GM12878 (cell line): ENCODE measurements around the gene MIEF1. TPM values are rescaled to one million over a fixed set of nuclear protein-coding genes. Genes with fewer than 3 reads are reported as not detected.
A peak's percentile ranks its signal among the peaks of the same experiment; 100 is the strongest.

Source experiments
- ATAC-seq: fragments of 200-7000 bp; cut with Tn5 transposase; 3 replicates; pipeline ENCODE4 v1.9.1; 2020; ENCODE audit warnings: mild to moderate bottlenecking, moderate library complexity
- BruUV-seq: library from RNA; stranded (reverse); fragments of 400-500 nt; replicated peaks from 2 replicates; lab custom pipeline; 2021; lab: Mats Ljungman, UMichigan
- CTCF ChIA-PET: fragments of 300-600 bp; sonication (Branson Sonifier 250); formaldehyde crosslinking; extraction: SDS; loops from one replicate; lab custom pipeline; 2021; ENCODE audit warnings: inconsistent platforms; lab: Yijun Ruan, JAX
- POLR2A ChIA-PET: fragments of 350-600 bp; formaldehyde crosslinking; extraction: SDS; loops from one replicate; lab custom pipeline; 2021; ENCODE audit warnings: inconsistent platforms; lab: Charles Lee
- RAD21 ChIA-PET: fragments of 300-600 bp; sonication (Branson Sonifier 250); formaldehyde crosslinking; loops from one replicate; lab custom pipeline; 2023; ENCODE audit warnings: antibody characterized with exemption; ENCODE audit not compliant: unreplicated experiment; lab: Charles Lee
- SMC1A ChIA-PET: fragments of 300-600 bp; sonication (Branson Sonifier 250); formaldehyde crosslinking; loops from one replicate; lab custom pipeline; 2023; ENCODE audit not compliant: unreplicated experiment, uncharacterized antibody; lab: Charles Lee
- DNase-seq: peaks from one replicate; pipeline ENCODE4 v3.0.0-alpha.2; 2011; ENCODE audit warnings: low read depth, low spot score
- FAIRE-seq: peaks from 3 replicates; lab custom pipeline; 2011; peaks lifted over from hg19 to GRCh38; lab: Jason Lieb, UNC
- H2AFZ ChIP-seq: 2 replicates; pipeline ENCODE4 v1.6.0; 2011; ENCODE audit warnings: low read depth, low read length, control low read depth; ENCODE audit not compliant: control insufficient read depth
- H3K27ac ChIP-seq: 2 replicates; pipeline ENCODE4 v1.5.1; 2011; ENCODE audit warnings: control low read depth; ENCODE audit not compliant: control insufficient read depth, insufficient read depth
- H3K27me3 ChIP-seq, 2 experiments: replicated peaks in 1 of 2; 2 replicates each; pipeline versions ENCODE4 v1.6.0 to v1.6.1; 2011; ENCODE audit warnings: low read length in 1 of 2; ENCODE audit not compliant: control insufficient read depth in 2 of 2, insufficient read depth in 2 of 2
- H3K36me3 ChIP-seq, 2 experiments: 2 replicates each; pipeline ENCODE4 v1.5.1; 2011; ENCODE audit warnings: low read length in 1 of 2; ENCODE audit not compliant: control insufficient read depth in 2 of 2, insufficient read depth in 2 of 2
- H3K4me1 ChIP-seq: 2 replicates; pipeline ENCODE4 v1.6.1; 2011; ENCODE audit warnings: mild to moderate bottlenecking, low read length, moderate library complexity, mixed read lengths; ENCODE audit not compliant: control insufficient read depth, insufficient read depth
- H3K4me2 ChIP-seq: 2 replicates; pipeline ENCODE4 v1.6.0; 2011; ENCODE audit warnings: control low read depth; ENCODE audit not compliant: control insufficient read depth, insufficient read depth
- H3K4me3 ChIP-seq: fragments of 200-600 bp; sonication (generic); 2 replicates; pipeline ENCODE4 v1.5.1; 2016
- H3K79me2 ChIP-seq: 2 replicates; pipeline ENCODE4 v1.6.0; 2011; ENCODE audit warnings: low read length; ENCODE audit not compliant: control insufficient read depth, insufficient read depth
- H3K9ac ChIP-seq: 2 replicates; pipeline ENCODE4 v1.8.0; 2011; ENCODE audit warnings: low read length, control low read depth, mixed read lengths; ENCODE audit not compliant: control insufficient read depth, insufficient read depth
- H3K9me3 ChIP-seq: replicated peaks from 3 replicates; pipeline ENCODE4 v1.5.1; 2011; ENCODE audit warnings: mild to moderate bottlenecking, low read length; ENCODE audit not compliant: control insufficient read depth, insufficient read depth
- H4K20me1 ChIP-seq: 2 replicates; pipeline ENCODE4 v1.6.0; 2011; ENCODE audit not compliant: control insufficient read depth, insufficient read depth
- ATF7 ChIP-seq: fragments of 450-650 bp; IDR thresholded peaks from 2 replicates; pipeline ENCODE4 v1.6.1; 2016; ENCODE audit warnings: low read depth, mild to moderate bottlenecking
- DPF2 ChIP-seq: fragments of 450-650 bp; IDR thresholded peaks from 2 replicates; pipeline ENCODE4 v1.6.1; 2017; ENCODE audit warnings: mild to moderate bottlenecking
- LARP7 ChIP-seq: fragments of 450-650 bp; IDR thresholded peaks from 2 replicates; pipeline ENCODE4 v1.6.1; 2017; ENCODE audit warnings: mild to moderate bottlenecking
- RCOR1 ChIP-seq: conservative IDR thresholded peaks from 2 replicates; pipeline ENCODE4 v1.6.1; 2012; ENCODE audit warnings: low read depth, low read length, improper control_type of control experiment
- SMARCA5 ChIP-seq: fragments of 450-650 bp; IDR thresholded peaks from 2 replicates; pipeline ENCODE4 v1.6.1; 2017; ENCODE audit warnings: mild to moderate bottlenecking
- WGBS: methylation state at CpG from one replicate; pipeline ENCODE4 v1.1.6; 2016; ENCODE audit warnings: low lambda C conversion rate; ENCODE audit not compliant: insufficient replicate concordance, insufficient coverage; ENCODE audit errors: missing lambda C conversion rate; 5-methylcytosine and 5-hydroxymethylcytosine counted together
- in situ Hi-C: fragments of 300-500 bp; cut with MboI; formaldehyde crosslinking; loops from 9 replicates; pipeline ENCODE4 v1.14.3; 2018; ENCODE audit warnings: mixed read lengths
- intact Hi-C: fragments of 100-400 bp; cut with micrococcal nuclease; formaldehyde crosslinking; loops from one replicate; pipeline ENCODE4 v1.14.2; 2022; ENCODE audit not compliant: unreplicated experiment
- polyA plus RNA-seq, 11 experiments: library from polyadenylated mRNA; depleted of rRNA in 4 of 11; unstranded in 6 of 11; stranded (reverse) in 5 of 11; fragments of >200 nt; fragmentation: Nextera tagmentation in 4 of 11; fragmentation: Illumina TruSeq in 1 of 11; extraction: Ambion mirVana in 4 of 11; extraction: Trizol in 1 of 11; gene quantifications; 1 replicate in 1 of 11; 2 replicates in 10 of 11; pipeline versions ENCODE4 v1.2.1 to v1.2.3, GENCODE V29; 2011 to 2016; ENCODE audit warnings: inconsistent platforms in 2 of 11, missing spikeins in 2 of 11, low read depth in 1 of 11
- total RNA-seq, 4 experiments: library from RNA; depleted of rRNA in 3 of 4; stranded (reverse); fragments of >200 nt in 3 of 4; fragmentation: Illumina TruSeq in 1 of 4; extraction: Trizol in 1 of 4; gene quantifications; 2 replicates each; pipeline versions ENCODE4 v1.2.1 to v1.2.3, GENCODE V29; 2013 to 2021
- TF ChIP-seq, protein P1 (sequence below): fragments of 150-350 bp; IDR thresholded peaks from 2 replicates; pipeline ENCODE4 v1.6.1; 2014; ENCODE audit warnings: mild to moderate bottlenecking, low read depth, low read length

MIEF1 gene
- total and polyA plus RNA-seq, 10 of the 15 experiments (the other 5 are each of a cell fraction or from before 2014, with no cell fraction given), result 12.4 to 52.3 (median 29.3) TPM

- Histone ChIP-seq H3K9ac (no peak overlapping the region; the same call in 1 of the 2 replicates), H4K20me1 (no peaks in the 10 kb centered on the region), H3K79me2 (peaks cover 44% of the 10 kb centered on the region), H3K4me1 (0 out of 2 replicates have a peak, but pooled peaks cover 5% of the 10 kb centered on the region), H3K4me2 (peak overlapping the region; percentile 32), H2AFZ (peak overlapping the region; percentile 92), H3K27ac (no peak overlapping the region), H3K36me3 (peaks cover 13 to 22% of the 10 kb centered on the region in 2 experiments), H3K4me3 (peak overlapping the region; percentile 95; the same call in 1 of the 2 replicates), H3K27me3 (no peaks in the 10 kb centered on the region), H3K9me3 (no peaks in the 10 kb centered on the region)
- POLR2A ChIA-PET, result interaction anchor here (0.6 to 2.0 kb wide), 16 partner anchors 14 to 744 kb away, joined by 3 to 9 read pairs (median 4); partner anchors contain the start of gene ATF4
- DNase-seq (no peak), FAIRE-seq (no peak), ATAC-seq (no peak; the same call in 2 of the 3 replicates)
- in situ Hi-C loops (loop anchor here (25.0 kb wide), 1 partner anchor 339 kb away; the partner anchor contains the start of gene CBX7), intact Hi-C loops (loop anchor here (2.0 kb wide), 2 partner anchors 19 to 31 kb away; partner anchors contain the start of genes ATF4 and RPS19BP1)
- RAD21 ChIA-PET, result interaction anchor here (0.6 to 2.8 kb wide), 14 partner anchors 8 to 535 kb away, joined by 3 to 22 read pairs (median 4); partner anchors contain the start of genes ATF4 and TAB1
- CTCF ChIA-PET, result interaction anchor here (0.6 to 15.7 kb wide), 14 partner anchors 9 to 535 kb away, joined by 3 to 372 read pairs (median 6); partner anchors contain the start of genes ATF4, RPS19BP1 and TAB1
- SMC1A ChIA-PET, result interaction anchor here (0.9 to 1.9 kb wide), 9 partner anchors 8 to 102 kb away, joined by 3 to 9 read pairs (median 5); partner anchors contain the start of genes ATF4 and TAB1
- BruUV-seq, result no TSS peak
- 0 out of 2 replicates have a peak, but pooled peaks have one; percentile 9 for TF ChIP-seq DPF2
- peak; percentile 15; the same call in 1 of the 2 replicates for TF ChIP-seq LARP7
- 0 out of 2 replicates have a peak, but pooled peaks have one; percentile 46 for TF ChIP-seq ATF7
- TF ChIP-seq, protein P1, sequence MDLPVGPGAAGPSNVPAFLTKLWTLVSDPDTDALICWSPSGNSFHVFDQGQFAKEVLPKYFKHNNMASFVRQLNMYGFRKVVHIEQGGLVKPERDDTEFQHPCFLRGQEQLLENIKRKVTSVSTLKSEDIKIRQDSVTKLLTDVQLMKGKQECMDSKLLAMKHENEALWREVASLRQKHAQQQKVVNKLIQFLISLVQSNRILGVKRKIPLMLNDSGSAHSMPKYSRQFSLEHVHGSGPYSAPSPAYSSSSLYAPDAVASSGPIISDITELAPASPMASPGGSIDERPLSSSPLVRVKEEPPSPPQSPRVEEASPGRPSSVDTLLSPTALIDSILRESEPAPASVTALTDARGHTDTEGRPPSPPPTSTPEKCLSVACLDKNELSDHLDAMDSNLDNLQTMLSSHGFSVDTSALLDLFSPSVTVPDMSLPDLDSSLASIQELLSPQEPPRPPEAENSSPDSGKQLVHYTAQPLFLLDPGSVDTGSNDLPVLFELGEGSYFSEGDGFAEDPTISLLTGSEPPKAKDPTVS, result no peak
- 0 out of 2 replicates have a peak, but pooled peaks have one; percentile 34 for TF ChIP-seq SMARCA5
- TF ChIP-seq RCOR1, result no peak
- WGBS, result 35% methylated on average over 13 of the region's 13 CpGs
Observed at GRCh38 chr22:39501644-39502108, 414 bp upstream of the MIEF1 start.
